HG02588 (cell line): ENCODE results near the gene UPB1.
"Not testable (repeated sequence)": the region's sequence is repeated elsewhere in the genome, so short reads cannot be mapped to it uniquely, and the experiment has no call there.

Source experiments
- ATAC-seq: cut with Tn5 transposase; IDR thresholded peaks from one replicate; pipeline ENCODE4 v1.9.1; 2021; ENCODE audit warnings: mild to moderate bottlenecking, moderate library complexity; ENCODE audit not compliant: unreplicated experiment

The UPB1 gene

GRCh38 chr22:24525416-24526037 is 30.4 kb downstream of the UPB1 start:
- ATAC-seq: no peak

DNA sequence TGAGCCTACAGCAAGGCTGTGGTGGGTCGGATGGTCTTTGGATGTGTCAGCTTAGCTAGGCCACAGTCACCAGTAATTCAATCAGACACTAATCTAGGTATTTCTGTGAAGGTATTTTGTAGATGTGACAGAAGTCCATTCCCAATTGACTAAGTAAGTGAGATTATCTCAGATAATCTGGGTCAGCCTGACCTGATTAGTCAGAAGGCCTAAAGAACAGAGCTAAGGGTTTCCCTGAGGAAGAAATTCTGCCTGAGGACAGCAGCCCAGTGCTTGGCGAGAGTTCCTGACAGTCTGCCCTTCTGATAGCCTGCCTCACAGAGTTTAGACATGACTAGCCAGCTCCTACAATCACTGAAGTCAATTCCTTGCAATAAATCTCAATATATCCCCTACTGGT is 31.1 kb downstream of the UPB1 start:
- ATAC-seq: no peak

DNA sequence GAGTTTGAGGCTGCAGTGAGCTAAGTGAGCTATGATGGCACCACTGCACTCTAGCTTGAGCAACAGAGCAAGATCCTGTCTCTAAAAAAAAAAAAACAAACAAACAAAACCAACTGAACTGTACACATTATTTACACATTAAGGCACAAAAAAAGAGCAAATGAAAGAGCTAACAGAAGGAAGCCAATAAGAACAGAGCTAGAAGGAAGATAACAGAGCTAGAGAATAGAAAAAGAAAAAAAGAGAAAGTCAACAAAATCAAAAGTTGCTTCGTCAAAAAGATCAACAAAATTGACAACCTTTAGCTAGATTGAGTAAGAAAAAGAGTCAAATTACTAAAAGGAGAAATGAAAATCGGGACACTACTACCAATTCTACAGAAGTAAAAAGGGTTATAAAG is 34.8 kb downstream of the UPB1 start:
- no peak for ATAC-seq

DNA sequence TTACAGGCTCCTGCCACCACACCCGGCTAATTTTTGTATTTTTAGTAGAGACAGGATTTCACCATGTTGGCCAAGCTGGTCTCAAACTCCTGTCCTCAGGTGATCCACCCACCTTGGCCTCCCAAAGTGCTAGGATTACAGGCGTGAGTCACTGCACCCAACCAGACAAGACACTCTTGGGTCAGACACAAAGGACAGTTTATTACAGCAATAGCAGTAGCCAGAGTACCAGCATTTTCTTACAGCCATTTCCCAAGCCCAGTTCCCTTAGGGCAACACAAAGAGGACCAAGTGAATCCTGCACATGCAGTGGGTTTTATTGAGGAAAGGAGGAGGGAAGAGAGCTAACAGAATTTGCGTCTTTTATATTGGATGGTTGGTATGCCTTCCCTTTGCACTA is 35.8 kb downstream of the UPB1 start:
- ATAC-seq: not testable (repeated sequence)

DNA sequence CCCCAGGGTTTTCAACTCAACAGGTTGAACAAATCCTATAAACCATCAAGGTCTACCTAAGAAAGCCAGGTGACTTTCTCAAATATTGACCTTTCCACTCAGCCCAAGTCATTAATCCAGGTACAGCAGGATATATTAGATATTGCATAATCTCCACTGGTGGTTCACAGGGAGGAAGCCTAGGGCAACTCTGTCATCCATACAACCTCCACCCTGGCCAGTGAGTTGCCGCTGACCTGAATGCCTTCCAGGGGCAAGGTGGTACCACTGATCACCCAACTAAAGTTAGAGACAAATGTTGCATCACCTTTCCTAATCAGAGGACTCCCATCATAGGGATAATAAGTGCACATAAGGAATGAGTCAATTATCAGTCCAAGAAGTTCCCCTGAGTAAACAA is 36.9 kb downstream of the UPB1 start:
- no peak for ATAC-seq

DNA sequence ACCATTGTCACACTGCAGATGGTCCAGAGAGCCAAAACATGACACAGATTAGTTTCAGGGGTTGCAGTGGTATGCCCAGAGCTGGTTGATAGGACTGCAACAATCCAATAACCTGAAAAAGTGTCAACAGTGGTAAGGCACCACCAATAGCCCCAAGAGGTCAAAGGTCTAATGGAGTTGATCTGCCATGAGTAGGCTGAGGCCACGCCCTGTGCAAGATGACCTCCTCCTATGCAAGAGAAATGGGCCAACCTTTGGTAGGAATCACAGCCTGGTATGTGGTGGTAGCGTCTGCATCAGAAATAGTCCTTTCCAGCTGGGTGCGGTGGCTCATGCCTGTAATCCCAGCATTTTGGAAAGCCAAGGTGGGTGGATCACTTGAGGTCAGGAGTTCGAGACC is 40.2 kb downstream of the UPB1 start:
- no peak for ATAC-seq

DNA sequence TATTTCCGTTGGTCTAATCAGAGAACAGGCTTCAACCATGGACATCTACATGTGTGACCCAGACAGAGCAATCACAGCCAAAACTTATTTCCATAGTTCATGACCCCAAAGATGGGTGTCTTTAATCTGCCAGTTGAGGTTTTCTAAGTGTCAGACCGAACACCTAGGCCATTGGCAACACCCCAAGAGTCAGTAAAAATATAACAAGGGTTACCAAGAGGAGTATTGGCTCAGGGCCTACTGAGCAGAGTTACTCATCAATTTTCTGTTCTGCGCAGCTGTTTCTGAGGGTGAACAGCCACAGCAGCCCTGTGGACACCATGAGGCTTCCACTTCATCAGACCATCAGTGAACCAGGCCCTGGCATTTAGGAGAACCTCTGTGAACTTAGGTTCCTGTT is 41.0 kb downstream of the UPB1 start:
- ATAC-seq: no peak

DNA sequence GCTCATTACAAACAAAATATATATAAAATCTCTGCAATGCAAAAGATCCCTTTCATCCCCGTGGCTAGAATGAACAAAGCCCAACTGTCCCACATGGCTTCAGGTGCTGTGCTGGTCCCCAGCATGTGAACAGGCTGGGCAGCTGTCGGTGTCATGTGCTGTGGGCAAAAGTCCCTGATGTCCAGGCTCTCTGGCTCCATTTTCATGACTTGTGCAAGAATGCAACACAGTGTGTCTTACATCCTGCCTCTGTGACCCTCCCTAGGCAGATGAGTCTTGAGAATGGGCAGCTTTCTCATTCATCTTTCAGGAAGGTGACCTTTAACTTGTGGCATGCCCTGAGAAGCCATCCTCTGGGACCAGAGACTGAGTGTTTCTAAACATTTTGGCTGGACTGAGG is 45.3 kb downstream of the UPB1 start:
- ATAC-seq: no peak

DNA sequence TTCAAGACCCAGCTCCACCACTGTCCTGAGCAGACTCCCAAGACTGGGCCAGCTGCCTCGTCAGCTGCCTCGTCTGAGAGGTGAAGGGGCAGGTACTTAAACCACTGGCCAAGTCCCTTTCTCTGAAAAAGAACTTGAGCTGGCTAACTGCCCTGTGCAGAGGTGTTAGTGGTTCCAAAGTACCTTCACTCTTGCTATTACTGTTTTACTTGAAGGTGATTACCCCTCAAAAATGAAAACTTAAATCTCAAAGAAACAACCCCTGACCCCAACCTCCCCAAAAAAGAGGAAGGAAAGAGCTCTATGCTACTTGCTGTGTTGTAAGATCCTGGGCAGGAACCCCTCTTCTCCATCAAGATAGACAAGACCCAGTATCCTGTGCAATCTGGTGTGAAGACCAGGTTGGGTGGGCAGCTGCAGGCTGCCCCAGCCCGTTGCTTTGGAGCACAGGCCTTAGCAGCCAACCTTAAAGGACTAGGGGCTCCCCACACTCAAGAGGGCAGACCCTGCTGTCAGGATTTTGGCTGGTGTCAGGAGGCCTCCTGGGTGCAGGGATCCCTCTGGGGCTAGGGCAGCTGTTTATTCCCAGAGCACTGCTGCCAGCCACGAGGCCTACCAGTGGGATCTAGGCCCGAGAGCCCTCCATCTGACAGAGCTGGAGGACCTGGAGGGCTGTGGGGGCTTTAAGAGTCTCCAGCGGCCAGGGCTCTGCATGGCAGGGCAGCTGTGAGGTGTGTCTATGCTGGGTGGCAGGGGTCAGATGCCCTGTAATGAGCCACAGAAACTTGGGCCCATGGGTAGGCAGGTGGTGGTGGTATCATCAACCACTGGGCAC is 46.8 kb downstream of the UPB1 start:
- no peak for ATAC-seq

DNA sequence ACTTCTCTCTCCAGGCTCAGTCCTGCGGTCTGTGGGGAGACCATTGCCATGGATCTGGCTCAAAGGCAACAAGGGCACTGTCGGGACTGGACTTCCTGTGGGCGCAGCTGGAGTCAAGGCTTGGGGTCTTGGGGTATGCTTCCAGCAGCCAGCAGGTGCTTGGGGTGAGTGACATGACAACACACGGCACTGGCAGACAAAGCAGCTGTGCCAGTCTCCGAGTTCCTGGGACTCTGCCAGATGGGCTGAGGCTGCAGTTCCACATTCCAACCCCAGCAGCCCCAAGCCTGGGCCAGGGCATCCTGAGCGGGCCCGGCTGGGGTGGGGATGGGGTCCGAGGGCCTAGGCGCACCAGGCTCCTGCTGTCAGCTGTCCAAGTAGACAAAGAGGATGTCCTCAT is 47.5 kb downstream of the UPB1 start:
- ATAC-seq: no peak

- ATAC-seq: no peak
Measured at GRCh38 chr22:24543185-24543601, 48.1 kb downstream of the UPB1 start.

GRCh38 chr22:24543679-24544243 is 48.6 kb downstream of the UPB1 start:
- ATAC-seq: no peak

DNA sequence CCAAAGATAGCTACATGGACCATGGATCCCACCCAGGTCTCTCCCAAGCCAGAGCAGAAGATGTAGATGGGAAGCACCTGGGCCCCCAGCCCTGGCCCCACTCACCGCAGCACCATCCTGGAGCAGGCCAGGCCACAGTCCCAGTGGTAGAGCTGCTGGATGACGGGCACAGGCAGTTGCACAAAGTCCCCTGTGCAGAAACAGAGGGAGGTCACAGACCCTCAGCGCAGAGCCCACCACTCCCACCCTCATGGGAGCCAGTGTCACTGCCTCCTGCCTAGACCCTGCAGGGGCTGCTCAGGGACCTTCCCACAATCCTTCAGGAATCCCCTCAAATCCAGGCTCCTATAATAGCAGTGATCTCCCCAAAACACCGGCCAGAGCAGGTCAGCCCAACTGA is 53.7 kb downstream of the UPB1 start:
- no peak for ATAC-seq

- no peak for ATAC-seq
Measured at GRCh38 chr22:24550028-24550901, 55.1 kb downstream of the UPB1 start.

- ATAC-seq: no peak
Measured at GRCh38 chr22:24550902-24551435, 55.8 kb downstream of the UPB1 start.

- not testable (repeated sequence) for ATAC-seq
Measured at GRCh38 chr22:24552503-24553286, 57.6 kb downstream of the UPB1 start.

DNA sequence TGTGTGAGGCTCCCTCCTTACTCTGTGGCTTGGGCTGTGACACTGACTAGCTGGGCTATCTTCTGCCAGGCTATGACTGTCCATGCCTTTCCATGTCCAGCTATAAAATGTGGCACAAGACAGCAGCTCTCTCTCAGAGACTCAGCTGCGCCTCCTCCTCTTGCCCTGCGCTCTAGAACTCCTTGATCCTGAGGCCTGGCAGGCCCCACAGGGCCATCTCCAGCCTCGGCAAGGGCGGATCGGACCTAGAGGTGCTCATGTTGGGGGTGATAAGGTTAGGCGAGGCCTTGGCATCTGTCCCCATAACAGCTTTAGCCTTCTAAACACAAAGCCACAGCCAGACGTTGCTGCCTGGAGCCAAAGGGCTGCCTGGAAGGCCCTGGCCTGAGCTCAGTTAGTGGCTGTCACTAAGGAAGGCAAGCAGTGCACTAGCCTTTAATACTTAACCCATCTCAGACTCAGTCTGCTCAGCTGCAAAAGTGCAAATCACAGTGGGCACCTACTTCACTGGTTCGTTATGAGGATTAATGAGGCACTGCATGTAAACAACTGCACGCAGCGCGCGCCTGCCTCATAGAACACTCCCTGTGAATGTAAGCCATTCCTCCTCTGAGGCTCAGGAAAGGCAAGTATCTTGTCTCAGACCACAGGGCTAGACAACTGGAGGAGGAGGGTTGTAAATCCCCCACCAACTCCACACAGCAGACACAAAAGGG is 58.6 kb downstream of the UPB1 start:
- ATAC-seq: no peak

DNA sequence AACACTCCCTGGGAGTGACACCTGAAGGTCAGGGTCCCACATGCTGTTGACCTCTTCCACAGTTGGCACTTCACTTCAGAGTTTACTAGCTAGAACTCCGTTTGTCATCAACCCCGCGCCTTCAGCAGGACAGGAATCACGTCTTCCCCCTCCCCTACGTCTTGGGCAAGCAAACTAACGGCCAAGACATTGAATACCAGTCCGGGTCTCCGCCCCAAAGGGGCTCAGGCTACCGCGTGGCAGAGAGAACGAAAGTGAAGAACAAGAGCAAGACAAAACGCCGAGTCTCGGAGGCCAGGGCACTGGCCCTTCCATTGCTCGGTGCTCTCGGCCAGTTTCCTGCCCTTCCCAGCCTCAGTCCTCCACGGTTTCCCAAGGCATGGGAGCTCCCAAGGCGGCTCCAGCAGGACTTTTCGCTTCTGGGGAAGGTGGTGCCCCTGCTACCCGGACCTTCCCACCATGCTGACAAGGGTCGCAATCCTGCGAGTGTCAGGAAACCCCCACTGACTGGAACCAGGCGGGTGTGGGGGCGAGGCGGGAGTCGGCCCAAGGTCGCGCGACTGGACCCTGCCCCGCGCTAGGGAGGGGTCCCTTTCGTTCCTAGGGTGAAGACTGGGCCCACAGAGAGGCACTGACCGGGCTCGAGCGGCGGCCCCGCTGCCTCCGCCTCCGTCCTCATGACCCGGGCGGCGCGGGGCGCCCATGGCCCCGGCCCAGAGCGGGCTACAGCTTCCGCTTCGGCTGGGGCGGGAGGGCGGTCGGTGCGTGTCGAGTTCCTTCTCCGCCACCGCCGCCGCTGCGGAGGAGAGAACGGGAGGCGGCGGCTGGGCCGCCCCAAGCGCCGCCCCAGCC is 59.4 kb downstream of the UPB1 start, which contains the start of gene GUCD1:
GUCD1 (minus strand) TSS at position 826 of the 852 bp plus-strand sequence; CDS start at position 679, 147 bp downstream.
- ATAC-seq: no peak
